Measurements from ENCODE around the gene PPOX. TPM values are rescaled to one million over a fixed set of nuclear protein-coding genes. Genes with fewer than 3 reads are reported as not detected.

The PPOX gene
- 10 to 100 TPM; 18.2 to 33.6 TPM for total RNA-seq

GRCh38 chr1:161165742-161166668, at the start of gene PPOX:
Gene PPOX, plus strand, starts transcription at chr1:161166426. Its CDS starts 422 bp downstream, at chr1:161166848.
- no peaks in the 10 kb centered on the region for H3K9me3 ChIP-seq
- peak within 1 kb of the TSS; percentile 75 for H3K4me3 ChIP-seq
- peak within 1 kb of the TSS; percentile 89 for H3K27ac ChIP-seq
- ATAC-seq (ENCODE audit: insufficient number of reproducible peaks, low FRiP score, low read depth) (peak; percentile 87), DNase-seq (ENCODE audit: low spot score) (peak; percentile 97)
- no peak for TF ChIP-seq CTCF (IDR thresholded peaks at IDR 0.05)
- H3K36me3 ChIP-seq = peaks cover 11% of the 10 kb centered on the region
- no peaks in the 10 kb centered on the region for H3K27me3 ChIP-seq (replicated peaks; ENCODE audit: insufficient read depth)
- peaks cover 19 to 33% of the 10 kb centered on the region in 2 donors for H3K4me1 ChIP-seq (ENCODE audit: control insufficient read depth in 1 of 2, low read depth in 2 of 2)

- Histone ChIP-seq H3K27me3 (replicated peaks; ENCODE audit: insufficient read depth) (no peaks in the 10 kb centered on the region), H3K9me3 (no peaks in the 10 kb centered on the region), H3K27ac (peak within 1 kb of the TSS; percentile 91 to 96), H3K4me1 (ENCODE audit: control insufficient read depth in 1 of 2, low read depth in 2 of 2) (peaks cover 24 to 51% of the 10 kb centered on the region in 2 donors), H3K36me3 (peaks cover 19% of the 10 kb centered on the region), H3K4me3 (peak within 1 kb of the TSS; percentile 82)
- no peak for TF ChIP-seq CTCF (IDR thresholded peaks at IDR 0.05)
- ATAC-seq (ENCODE audit: insufficient number of reproducible peaks, low FRiP score, low read depth) (peak; percentile 44), DNase-seq (ENCODE audit: low spot score) (peak; percentile 60)
These were observed 48.3 kb upstream of the PPOX start, which contains the start of the genes NIT1 and PFDN2 for GRCh38 chr1:161117759-161118581. Gene NIT1, plus strand, starts transcription at chr1:161118105. Its CDS starts 72 bp downstream, at chr1:161118177. Gene PFDN2, minus strand, starts transcription at chr1:161118037. Its CDS starts 11 bp downstream, at chr1:161118026.

GRCh38 chr1:161119092-161119903, 46.9 kb upstream of the PPOX start:
- Histone ChIP-seq H3K27ac (peak overlapping the region; percentile 91 to 96), H3K4me1 (ENCODE audit: control insufficient read depth in 1 of 2, low read depth in 2 of 2) (peaks cover 24 to 48% of the 10 kb centered on the region in 2 donors), H3K36me3 (peaks cover 29% of the 10 kb centered on the region), H3K9me3 (no peaks in the 10 kb centered on the region), H3K4me3 (peak overlapping the region; percentile 82), H3K27me3 (replicated peaks; ENCODE audit: insufficient read depth) (no peaks in the 10 kb centered on the region)
- ATAC-seq (ENCODE audit: insufficient number of reproducible peaks, low FRiP score, low read depth) (peak; percentile 58), DNase-seq (ENCODE audit: low spot score) (no peak)
- no peak for TF ChIP-seq CTCF (IDR thresholded peaks at IDR 0.05)

- no peak for DNase-seq (ENCODE audit: low spot score)
- ATAC-seq (ENCODE audit: insufficient number of reproducible peaks, low FRiP score, low read depth) = no peak
- no peak overlapping the region for H3K4me3 ChIP-seq
- H3K27ac ChIP-seq = no peak overlapping the region
- peaks cover 17 to 33% of the 10 kb centered on the region in 2 donors for H3K4me1 ChIP-seq (ENCODE audit: control insufficient read depth in 1 of 2, low read depth in 2 of 2)
- no peaks in the 10 kb centered on the region for H3K9me3 ChIP-seq
- no peaks in the 10 kb centered on the region for H3K27me3 ChIP-seq (replicated peaks; ENCODE audit: insufficient read depth)
- no peak for TF ChIP-seq CTCF (IDR thresholded peaks at IDR 0.05)
- peaks cover 33% of the 10 kb centered on the region for H3K36me3 ChIP-seq
These were observed 45.1 kb upstream of the PPOX start for GRCh38 chr1:161121042-161121650.

All from thoracic aorta (tissue), 2 donors.